Thyroid gland (tissue), 4 donors: ENCODE data around the gene MYOZ3.

Source experiments
- POLR2A ChIP-seq, 2 donors: fragments of 450-650 bp; IDR thresholded peaks; one replicate each; pipeline ENCODE4 v1.6.1; 2017; ENCODE audit warnings: antibody characterized with exemption in 2 of 2, mild to moderate bottlenecking in 2 of 2, moderate library complexity in 1 of 2
- TF ChIP-seq, protein P1 (sequence below), 6 experiments: fragments of 200-600 bp in 3 of 6; fragments of 450-650 bp in 3 of 6; sonication (generic) in 3 of 6; IDR thresholded peaks; one replicate each; pipeline ENCODE4 v1.5.1; 2016 to 2019; ENCODE audit warnings: antibody characterized with exemption in 6 of 6, mild to moderate bottlenecking in 2 of 6, inconsistent platforms in 1 of 6, moderate library complexity in 1 of 6

DNA sequence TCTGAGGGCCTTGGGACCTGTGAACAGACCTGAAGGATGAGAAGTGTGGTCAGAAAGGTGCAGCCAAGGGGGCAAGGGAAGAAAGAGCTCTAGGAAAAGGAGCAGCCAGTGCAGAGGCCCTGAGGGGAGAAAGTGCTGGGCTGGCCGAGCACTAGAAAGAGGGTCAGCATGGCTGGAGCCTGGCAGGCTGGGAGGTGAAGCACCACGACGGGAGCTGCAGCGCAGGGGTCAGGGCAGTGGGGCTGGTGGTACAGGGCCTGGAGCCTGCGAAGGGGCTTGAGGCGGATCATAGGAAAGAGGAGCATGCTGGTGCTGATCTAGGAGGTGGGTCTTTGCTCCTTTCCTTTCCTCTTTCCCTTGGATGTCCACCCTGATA lies 29.7 kb upstream of the MYOZ3 start:
- TF ChIP-seq POLR2A (IDR thresholded peaks at IDR 0.05) = no peak
- TF ChIP-seq, protein P1, sequence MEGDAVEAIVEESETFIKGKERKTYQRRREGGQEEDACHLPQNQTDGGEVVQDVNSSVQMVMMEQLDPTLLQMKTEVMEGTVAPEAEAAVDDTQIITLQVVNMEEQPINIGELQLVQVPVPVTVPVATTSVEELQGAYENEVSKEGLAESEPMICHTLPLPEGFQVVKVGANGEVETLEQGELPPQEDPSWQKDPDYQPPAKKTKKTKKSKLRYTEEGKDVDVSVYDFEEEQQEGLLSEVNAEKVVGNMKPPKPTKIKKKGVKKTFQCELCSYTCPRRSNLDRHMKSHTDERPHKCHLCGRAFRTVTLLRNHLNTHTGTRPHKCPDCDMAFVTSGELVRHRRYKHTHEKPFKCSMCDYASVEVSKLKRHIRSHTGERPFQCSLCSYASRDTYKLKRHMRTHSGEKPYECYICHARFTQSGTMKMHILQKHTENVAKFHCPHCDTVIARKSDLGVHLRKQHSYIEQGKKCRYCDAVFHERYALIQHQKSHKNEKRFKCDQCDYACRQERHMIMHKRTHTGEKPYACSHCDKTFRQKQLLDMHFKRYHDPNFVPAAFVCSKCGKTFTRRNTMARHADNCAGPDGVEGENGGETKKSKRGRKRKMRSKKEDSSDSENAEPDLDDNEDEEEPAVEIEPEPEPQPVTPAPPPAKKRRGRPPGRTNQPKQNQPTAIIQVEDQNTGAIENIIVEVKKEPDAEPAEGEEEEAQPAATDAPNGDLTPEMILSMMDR (IDR thresholded peaks at IDR 0.05) = no peak
